GM18508 (cell line): Measurements from ENCODE around the gene ST6GALNAC6.

Source experiments
- ATAC-seq: cut with Tn5 transposase; IDR thresholded peaks from one replicate; pipeline ENCODE4 v1.9.1; 2021; ENCODE audit warnings: moderate number of reproducible peaks; ENCODE audit not compliant: insufficient read depth, unreplicated experiment

ST6GALNAC6 gene

DNA sequence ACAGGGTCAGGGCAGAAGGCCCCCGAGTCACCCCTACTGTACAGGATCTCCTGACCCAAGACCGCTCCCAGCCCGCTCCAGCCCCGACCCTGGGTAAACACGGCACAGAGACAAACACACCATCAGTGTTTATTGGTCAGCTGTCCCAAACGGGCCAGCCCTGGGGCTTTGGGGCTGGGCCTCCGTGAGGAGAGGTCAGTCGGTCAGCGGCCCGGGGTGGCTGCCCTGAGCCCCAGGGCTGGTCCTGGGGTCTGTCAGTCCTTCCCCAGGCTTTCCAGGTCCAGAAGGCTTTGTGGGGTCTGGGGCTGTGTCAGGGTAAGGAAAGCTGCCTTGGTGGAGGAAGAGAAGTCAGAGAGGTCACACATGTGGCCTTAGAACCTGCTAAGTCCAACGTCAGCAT is 35.6 kb upstream of the ST6GALNAC6 start:
- no peak for ATAC-seq

DNA sequence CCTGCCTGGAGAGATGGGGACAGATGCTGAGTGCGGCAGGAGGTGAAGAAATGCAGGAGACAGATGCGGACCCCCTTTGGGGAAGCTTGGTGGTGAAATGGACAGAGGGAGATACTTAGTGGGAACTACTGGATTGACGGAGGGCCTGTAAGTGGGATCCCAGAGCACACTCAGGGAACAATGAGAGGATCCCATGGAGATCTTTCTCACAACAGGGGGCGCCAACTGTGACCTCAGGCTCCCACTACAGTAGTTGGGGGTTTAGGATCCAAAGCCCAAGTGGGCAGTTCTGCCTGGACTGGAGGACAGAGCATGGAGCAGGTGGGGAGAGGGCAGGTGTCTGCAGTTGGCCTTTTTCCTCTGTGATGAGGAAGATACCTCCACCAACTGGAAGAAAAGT is 34.8 kb upstream of the ST6GALNAC6 start:
- no peak for ATAC-seq

DNA sequence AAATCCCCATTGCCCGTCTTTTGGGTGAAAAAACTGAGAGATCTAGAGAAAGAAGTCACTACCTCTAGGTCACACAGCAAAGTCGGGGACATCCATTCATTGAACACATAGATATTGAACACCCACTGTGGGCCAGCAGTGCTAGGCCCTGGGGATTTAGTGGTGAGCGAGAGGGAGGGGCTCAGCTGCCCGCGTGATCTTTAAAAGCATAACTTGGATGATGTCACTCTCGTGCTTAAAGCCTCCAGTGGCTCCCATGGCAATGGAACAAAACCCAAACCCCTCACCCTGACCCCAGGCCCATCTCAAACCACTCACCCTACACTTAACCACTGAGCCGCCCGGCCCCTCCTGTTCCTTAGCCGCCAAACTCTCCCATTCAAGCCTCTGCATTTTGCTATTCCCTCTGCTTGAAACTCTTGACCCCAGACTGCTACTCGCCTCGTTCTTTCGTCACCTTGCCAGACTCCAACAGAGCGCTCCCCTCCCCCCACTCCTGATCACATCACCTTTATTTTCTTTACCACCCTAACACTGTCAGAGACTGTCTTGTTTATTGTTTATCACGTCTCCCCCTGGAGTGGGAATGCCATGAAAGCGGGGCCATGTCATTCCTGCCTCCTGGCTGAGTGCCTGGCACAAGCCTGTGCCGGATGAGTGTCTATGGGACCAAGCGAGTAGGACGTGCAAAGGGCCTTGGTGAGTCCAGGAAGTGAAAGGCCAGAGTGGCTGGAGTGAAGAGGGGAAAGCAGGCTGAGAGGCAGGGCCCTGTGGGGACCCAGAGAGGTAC is 31.9 kb upstream of the ST6GALNAC6 start:
- no peak for ATAC-seq

DNA sequence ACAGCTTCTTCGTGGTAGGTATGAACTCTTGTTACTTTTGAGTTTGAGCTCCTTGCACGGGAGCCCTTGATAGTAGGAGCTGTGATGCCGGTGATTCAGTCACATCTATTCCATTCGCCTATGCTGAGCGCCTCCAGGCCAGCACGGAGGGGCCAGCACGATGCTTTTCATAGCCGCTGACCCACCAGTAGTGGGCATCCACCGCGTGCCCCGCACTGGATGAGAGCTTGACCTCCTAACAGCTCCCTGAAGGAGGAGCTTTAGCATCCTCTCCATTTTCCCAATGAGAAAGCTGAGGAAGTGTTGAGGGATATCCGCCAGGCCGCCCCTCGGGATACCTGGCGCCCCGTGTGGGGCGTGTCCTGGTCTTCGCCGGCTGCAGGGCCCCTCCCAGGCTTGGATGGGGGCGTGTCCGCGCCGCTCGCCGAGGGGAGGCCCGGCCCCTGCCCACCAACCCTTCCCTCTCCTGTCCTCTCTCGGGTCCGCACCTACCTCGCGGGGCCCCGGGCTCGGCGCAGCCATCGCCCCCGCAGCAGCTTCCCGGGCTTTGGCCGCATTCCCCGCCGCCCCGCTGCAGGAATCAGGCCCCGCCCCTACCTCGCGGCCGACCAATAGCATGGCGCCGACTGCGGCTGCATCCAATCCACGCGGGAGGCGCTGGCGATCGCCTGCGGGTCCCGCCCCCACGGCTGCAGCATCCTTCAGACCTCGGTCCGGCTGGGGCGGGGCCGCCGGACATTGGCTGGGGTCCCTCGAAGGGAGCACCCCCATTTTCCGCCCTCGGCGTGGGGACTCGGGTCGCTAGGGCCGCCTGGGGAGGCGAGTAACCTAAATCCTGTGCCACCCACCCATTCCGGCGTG is 31.1 kb upstream of the ST6GALNAC6 start, which contains the start of gene PIP5KL1:
PIP5KL1 (minus strand) TSS at position 547 of the 861 bp plus-strand sequence; CDS start at position 522, 25 bp downstream.
- no peak for ATAC-seq

DNA sequence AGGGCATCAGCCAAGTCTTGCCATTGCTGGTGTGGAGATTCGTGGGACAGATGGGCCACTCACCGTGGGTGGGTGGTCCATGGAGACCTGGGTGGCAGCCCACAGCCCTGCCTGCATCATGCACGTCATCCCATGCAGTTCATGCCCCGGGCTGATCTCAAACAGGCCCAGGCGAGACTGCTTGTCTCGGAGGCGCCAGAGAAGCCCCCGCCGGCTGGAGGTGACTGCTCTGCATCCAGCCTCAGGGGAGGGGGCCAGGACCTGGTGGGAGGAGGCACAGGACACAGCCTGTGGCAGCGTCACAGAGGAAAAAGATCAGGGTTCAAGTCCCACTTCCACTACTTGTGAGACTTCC is 30.2 kb upstream of the ST6GALNAC6 start:
- no peak for ATAC-seq

DNA sequence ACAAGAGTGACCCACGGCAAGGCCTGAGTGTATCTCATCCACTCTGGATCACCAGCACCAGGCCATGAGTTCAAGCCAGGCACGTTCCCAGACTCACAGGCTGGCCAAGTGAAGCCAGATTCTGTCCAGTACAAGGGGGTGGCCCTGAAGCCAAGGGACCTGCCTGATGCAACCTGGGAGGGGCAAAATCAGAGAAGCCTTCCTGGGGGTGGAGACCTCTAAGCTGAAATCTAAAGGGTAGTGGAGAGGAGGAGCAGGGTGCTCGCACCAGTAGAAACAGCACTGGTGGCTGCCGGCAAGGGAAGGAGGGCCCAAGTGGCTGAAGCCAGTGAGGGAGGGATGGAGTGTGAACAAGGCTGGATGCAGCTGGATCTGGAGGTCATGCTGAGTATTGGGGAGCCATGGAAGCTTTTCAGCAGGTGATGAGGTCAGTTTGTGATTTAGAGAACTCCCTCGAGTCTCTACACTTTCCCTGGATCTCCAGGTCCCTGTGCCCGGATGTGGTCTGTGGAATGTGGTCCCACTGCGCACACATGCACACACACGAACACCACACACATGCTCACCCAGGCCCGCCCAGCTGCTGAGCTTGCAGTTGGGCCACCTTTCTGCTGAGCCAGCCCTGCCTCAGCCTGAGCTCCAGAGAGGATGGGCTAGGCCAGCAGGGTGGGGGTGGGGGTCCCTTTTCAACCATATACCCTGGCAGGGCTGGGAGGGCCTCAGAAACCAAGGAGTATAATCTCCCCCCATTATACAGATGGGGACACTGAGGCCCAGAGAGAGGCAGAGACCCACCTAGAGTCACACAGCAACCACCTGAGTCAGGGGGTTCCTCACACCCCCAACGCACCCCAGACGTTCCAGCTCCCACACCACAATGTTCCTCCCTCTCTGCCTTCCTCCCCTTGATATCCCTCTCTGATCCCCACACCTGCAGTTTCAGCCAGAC is 29.5 kb upstream of the ST6GALNAC6 start:
- no peak for ATAC-seq

DNA sequence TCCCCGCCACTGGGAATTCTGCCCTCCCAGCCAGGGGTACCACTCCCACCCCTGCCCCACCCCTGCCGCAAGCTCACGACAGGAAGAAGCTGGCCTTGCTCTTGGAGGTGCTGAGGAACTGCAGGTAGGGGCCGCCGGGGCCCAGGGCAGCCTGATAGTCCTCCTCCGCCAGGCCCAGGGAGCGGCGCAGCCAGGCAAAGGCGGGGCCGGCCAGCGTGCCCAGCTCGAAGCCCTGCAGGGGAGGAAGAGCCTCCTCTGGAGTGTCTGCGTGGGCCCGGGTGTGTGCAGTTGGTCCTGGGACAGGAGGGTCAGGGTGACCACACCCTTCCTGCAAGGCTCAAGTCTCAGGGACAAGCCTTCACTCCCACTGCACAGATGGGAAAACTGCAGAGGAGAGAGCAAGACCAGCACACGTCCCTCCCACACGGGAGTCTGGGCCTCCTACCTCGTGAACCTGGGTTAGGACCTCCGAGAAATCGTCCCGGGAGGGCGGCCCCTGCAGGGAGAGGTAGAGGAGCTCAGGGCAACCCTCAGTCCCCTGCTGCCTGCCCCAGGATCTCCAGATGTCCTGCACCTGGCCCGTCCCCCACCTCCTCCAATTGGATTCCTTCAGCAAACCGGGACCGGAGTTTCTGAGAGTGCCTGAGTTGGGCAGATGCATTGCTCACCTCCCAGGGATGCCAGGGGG is 28.7 kb upstream of the ST6GALNAC6 start:
- no peak for ATAC-seq

DNA sequence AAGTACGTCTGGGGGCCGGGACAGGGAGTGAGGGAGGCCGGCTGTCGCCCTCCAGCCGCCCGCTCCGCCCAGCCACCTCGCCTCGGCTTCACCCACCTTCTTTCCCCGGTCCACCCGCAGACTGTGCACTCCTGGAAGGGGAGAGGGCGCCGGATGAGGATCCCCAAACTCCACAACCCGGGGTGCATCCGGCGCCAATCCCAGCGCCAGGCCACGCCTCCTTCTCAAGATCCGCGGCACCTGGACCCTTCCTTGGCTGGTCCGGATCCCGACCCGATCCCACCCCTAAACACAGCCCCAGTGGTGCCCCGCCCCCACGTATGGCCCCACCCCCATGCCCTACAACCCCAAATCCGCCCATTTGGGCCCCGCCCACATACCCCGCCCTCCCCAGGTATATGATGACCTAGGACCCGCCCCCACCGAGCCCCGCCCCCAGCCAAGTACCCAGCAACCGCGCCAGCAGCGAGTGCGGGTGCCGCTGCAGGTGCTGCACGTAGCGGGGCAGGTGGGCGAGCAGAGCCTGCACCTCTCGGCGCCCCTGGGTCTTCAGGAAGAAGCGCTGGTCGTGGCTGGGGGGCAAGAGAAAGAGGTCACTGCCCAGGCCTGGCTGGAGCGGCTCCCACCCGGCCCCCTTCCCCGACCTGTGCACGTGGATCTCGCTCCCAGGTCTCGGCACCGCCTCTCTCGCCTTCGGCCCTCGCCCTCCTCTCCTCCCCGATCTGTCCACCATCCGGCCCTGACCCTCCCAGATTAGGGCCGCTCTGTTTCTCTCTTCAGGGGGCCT is 28.0 kb upstream of the ST6GALNAC6 start:
- no peak for ATAC-seq

DNA sequence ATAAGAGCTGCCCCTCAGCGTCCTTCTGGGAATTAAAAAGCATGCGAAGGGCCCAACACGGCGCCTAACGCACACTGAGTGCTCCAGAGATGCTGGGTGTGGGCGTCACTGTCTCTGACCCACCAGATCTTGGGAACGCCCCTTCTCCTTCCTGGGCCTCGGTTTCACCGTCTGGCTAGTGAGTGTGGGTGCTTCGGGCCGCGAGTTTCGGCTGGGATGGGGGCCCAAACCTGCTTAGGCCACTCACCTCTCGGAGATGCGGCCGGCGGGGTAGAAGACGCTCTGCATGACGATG is 27.4 kb upstream of the ST6GALNAC6 start:
- ATAC-seq = no peak

DNA sequence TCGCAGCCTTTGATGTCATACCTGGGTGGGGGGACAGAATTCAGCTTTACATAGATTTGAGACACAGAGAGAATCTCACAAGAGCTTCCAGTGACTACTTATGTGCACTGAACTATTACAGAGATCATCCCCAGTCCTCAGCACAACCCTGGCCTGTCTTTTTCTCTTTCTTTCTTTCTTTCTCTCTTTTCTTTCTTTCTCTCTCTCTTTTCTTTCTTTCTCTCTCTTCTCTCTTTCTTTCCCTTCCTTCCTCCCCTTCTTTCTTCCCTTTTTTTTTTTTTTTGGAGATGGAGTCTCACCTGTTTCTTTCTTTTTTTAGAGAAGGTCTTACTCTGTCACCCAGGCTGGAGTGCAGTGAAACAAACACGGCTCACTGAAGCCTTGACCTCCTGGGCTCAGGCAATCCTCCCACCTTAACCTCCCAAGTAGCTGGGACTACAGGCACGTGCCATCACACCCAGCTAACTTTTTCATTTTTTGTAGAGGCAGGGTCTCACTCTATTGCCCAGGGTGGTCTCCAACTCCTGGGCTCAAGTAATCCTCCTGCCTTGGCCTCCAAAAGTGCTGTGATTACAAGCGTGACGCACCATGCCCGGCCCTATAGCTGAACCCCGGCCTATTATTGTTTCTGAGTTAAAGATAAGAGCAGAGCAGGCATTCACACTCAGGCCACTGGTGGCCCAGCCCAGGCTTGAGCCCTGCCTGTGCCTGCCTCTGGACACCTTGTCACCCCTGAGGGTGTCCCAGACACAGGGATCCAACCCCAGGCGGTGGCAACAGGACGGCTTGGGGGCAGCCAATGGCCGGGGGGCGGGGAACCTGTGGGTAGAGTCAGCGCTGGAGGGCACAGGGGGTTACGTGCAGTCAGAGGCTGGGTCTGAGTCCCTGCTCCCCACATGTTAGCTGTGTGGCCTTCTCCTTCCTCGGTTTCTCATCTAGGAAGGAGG is 26.8 kb upstream of the ST6GALNAC6 start:
- no peak for ATAC-seq

DNA sequence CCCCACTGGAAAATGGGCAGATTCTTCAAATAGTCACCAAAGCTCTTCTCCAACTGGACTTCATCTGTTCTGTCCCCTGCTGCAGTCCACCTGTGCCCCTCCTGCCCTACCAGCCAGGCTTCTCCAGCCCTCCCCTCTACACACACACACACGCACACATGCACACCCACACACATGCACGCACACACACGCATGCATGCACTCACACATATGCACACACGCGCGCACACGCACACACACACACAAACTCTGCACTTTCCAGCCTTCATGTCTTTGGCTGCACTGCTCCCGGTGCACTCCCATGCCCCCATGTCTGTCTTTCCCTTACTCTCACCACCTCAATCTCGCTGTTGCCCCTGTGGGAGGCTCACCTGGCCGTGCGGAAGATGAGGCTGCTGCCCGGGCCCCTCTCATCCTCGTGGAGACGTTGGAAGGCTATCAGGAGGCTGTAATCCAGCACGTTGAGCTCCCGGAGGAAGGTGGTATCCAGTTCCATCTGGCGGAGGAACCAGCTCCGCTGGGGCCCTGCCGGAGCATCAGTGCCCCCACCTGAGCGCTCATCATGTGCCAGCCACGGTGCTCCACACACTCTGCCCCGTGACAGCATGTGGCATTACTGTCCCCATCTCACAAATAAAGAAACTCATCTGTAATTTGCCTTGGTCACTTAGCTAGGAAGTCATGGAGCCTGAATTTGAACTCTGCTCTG is 25.5 kb upstream of the ST6GALNAC6 start:
- no peak for ATAC-seq

DNA sequence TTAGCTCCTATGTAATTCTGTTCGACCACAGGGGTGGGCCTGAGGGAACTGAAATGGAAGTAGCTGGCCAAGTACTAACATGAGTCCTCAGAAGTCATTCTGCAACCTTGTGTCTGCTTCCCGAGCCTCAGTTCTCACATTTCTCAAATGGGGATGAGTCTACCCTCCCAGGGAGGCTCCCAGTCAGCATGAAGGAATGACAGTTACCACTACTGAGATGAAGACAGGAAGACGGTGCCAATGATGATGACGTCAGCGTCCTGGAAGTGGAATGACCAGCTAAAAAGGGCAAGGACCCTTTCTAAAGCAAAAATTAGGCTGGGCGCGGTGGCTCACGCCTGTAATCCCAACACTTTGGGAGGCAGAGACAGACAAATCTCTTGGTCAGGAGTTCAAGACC is 24.4 kb upstream of the ST6GALNAC6 start:
- ATAC-seq = no peak

DNA sequence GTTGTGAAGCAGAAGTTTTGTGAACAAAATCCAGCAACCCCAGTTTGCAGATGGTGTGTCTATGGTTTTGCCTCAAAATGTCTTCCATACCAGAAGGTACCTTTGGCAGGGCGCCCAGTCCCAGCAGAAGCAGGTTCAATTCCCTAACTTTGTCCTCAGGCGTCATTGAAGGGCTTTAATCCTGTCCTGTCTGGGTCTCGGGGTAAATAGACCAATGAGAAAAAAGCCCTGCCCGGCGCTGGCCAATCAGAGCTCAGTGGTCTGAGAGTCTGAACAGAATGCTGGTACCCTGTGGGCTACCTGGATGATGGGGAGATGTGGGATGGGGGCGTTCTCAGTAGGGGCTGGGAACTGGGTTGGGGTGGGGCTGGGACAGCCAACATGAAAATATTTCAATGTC is 23.6 kb upstream of the ST6GALNAC6 start:
- ATAC-seq = no peak

DNA sequence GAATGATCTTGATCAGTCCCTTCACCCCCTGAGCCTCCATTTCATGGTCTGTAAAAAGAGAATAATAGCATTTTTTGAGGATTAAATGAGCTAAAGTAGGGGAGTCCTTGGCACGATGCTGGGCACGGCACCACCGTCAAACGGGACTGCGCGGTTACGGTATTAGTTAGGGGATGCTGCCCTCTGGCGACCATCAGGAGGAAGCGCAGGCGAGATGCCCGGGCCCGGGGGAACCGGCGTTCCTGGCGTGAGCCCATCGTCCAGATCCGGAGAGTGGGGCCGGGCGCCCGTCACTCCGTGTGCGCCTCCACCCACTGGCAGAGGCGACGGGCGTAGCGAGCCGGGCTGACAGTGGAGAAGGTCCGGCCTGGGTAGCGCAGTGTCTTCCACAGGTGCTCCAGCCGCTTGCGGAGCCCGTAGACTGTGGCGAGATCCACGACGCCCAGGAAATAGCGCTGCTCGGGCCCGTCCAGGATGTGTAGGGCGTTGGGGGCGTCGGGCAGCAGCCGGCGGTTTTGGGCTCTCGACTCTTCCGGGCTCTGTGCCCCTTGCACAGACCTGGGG is 22.2 kb upstream of the ST6GALNAC6 start:
- no peak for ATAC-seq

DNA sequence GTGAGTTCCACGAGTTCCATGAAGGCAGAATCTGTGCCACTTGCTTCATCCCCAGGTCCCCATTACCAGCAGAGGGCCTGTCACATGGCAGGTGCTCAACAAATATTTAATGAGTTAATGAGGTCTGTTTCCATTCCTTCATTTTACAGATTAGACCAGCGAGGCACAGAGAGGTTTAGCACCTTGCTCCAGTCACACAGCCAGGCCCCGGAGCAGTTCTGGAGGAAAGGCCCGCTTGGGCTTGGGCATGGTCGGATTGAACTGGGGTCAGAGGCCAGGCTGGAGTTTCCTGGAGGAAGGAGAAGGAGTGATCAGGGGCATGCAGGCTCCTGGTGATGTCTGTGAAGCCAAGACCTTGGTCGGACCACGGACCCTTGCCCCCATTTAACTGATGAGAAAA is 21.4 kb upstream of the ST6GALNAC6 start:
- no peak for ATAC-seq

DNA sequence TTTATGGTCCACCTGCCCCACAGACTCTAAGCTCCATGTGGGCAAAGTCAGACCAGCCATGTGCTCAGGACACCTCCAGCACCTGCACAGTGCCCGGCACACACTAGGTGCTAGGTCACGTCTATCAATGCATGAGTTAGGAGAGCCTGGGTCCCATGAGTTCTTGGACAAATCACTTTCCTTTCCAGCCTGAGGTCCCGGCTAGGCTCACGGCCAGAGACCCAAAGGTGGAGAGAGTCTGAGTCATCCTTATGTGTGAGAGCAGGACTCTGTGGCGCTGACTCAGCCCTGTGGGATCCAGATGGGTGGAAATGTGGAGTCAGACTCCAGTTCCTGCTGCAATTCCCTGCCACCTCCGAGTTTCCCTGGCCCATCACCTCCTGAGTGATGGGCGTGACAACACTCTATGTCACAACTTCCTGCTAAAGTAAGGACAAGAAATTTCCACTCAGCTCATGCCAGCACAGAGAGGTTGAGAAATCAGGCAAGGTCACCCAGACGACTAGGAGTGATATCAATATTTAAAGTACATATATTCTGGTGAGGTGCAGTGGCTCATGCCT is 19.9 kb upstream of the ST6GALNAC6 start:
- ATAC-seq = no peak
